ENCODE measurements around the gene PTPRG. TPM values are rescaled to one million over a fixed set of nuclear protein-coding genes. Genes with fewer than 3 reads are reported as not detected.
A peak's percentile ranks its signal among the peaks of the same experiment; 100 is the strongest.

Gene PTPRG
- total and polyA plus RNA-seq, 2 donors (not counting 1 experiment from before 2014, with no cell fraction given) = 67.0 to 97.9 TPM

DNA sequence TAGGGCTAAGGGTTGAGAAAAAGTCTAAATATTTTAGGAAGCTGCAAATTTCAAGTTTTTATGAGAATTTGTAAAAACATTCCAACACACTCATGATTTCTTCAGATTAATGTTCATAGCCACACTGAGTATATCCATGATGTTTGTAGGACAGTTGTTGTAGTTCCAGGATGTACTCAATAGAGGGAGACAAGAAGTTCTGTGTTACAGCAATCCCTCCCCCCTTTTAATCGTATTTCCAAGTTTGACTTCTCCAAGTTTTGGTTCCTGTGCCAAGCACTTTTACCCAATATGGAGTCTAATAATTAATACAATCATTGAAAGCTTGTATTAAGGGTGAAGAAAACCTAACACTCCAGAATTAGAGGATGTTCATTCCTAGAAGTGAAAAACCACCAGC lies 668.5 kb downstream of the PTPRG start:
- TF ChIP-seq EZH2 (IDR thresholded peaks at IDR 0.05; ENCODE audit: low read length, missing control alignments) = no peak
- TF ChIP-seq, protein P1, sequence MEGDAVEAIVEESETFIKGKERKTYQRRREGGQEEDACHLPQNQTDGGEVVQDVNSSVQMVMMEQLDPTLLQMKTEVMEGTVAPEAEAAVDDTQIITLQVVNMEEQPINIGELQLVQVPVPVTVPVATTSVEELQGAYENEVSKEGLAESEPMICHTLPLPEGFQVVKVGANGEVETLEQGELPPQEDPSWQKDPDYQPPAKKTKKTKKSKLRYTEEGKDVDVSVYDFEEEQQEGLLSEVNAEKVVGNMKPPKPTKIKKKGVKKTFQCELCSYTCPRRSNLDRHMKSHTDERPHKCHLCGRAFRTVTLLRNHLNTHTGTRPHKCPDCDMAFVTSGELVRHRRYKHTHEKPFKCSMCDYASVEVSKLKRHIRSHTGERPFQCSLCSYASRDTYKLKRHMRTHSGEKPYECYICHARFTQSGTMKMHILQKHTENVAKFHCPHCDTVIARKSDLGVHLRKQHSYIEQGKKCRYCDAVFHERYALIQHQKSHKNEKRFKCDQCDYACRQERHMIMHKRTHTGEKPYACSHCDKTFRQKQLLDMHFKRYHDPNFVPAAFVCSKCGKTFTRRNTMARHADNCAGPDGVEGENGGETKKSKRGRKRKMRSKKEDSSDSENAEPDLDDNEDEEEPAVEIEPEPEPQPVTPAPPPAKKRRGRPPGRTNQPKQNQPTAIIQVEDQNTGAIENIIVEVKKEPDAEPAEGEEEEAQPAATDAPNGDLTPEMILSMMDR (conservative IDR thresholded peaks at IDR 0.05 in 1 of 2, IDR thresholded peaks at IDR 0.05 in 1 of 2; ENCODE audit: low read depth in 1 of 2, low read length in 2 of 2) = peak; percentile 13 to 46
- Histone ChIP-seq H3K9ac (ENCODE audit: insufficient read depth, low read length) (no peak overlapping the region), H3K4me3 (replicated peaks in 1 of 4; ENCODE audit: control extremely low read depth in 1 of 4, insufficient read depth in 1 of 4, low read depth in 3 of 4, low read length in 4 of 4) (no peak overlapping the region), H3K27ac (ENCODE audit: insufficient read depth, low read length) (no peak overlapping the region), H3K4me2 (ENCODE audit: extremely low read depth, insufficient read depth, low read length) (no peak overlapping the region), H3K79me2 (ENCODE audit: control insufficient read depth, insufficient read depth, low read length) (no peaks in the 10 kb centered on the region), H3K9me3 (ENCODE audit: control insufficient read depth, insufficient read depth, low read depth, low read length) (no peaks in the 10 kb centered on the region), H3K4me1 (ENCODE audit: control insufficient read depth, extremely low read depth, insufficient read depth, low read length) (no peaks in the 10 kb centered on the region), H4K20me1 (ENCODE audit: control insufficient read depth, extremely low read depth, insufficient read depth, low read length) (no peaks in the 10 kb centered on the region), H2AFZ (ENCODE audit: low read length) (no peak overlapping the region), H3K36me3 (ENCODE audit: control insufficient read depth, insufficient read depth, low read length) (no peaks in the 10 kb centered on the region), H3K27me3 (ENCODE audit: control insufficient read depth, insufficient read depth, low read length) (no peaks in the 10 kb centered on the region)
- DNase-seq (ENCODE audit: low read depth in 2 of 2) = peak; percentile 14 to 22

DNA sequence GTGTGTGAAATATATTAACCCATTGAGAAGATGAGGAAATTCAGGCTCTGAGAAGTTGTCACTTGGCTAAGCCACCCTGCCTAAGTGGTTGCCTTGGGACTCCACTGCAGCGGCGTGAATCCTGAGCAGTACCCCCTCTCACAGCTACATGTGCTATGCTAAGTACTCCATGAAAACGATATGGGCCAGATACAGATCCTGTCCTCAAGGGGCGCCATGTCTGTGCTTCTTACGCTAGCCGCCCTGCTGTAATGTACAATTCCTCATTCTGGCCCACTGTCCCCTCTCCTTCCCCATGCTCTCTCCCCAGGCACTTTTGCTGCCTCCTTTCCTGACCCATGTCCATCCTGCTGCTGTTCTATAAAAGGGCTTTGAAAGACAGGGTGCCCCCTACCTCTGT lies 671.7 kb downstream of the PTPRG start:
- Histone ChIP-seq H3K4me1 (ENCODE audit: control insufficient read depth, extremely low read depth, insufficient read depth, low read length) (no peaks in the 10 kb centered on the region), H3K27me3 (ENCODE audit: control insufficient read depth, insufficient read depth, low read length) (no peaks in the 10 kb centered on the region), H3K9me3 (ENCODE audit: control insufficient read depth, insufficient read depth, low read depth, low read length) (no peaks in the 10 kb centered on the region), H3K27ac (ENCODE audit: insufficient read depth, low read length) (no peak overlapping the region), H3K4me2 (ENCODE audit: extremely low read depth, insufficient read depth, low read length) (no peak overlapping the region), H3K36me3 (ENCODE audit: control insufficient read depth, insufficient read depth, low read length) (no peaks in the 10 kb centered on the region), H4K20me1 (ENCODE audit: control insufficient read depth, extremely low read depth, insufficient read depth, low read length) (no peaks in the 10 kb centered on the region), H3K79me2 (ENCODE audit: control insufficient read depth, insufficient read depth, low read length) (no peaks in the 10 kb centered on the region), H2AFZ (ENCODE audit: low read length) (no peak overlapping the region), H3K9ac (ENCODE audit: insufficient read depth, low read length) (no peak overlapping the region), H3K4me3 (replicated peaks in 1 of 4; ENCODE audit: control extremely low read depth in 1 of 4, insufficient read depth in 1 of 4, low read depth in 3 of 4, low read length in 4 of 4) (no peak overlapping the region)
- no peak for DNase-seq (ENCODE audit: low read depth in 2 of 2)
- TF ChIP-seq EZH2 (IDR thresholded peaks at IDR 0.05; ENCODE audit: low read length, missing control alignments) = no peak
- TF ChIP-seq, protein P1 (conservative IDR thresholded peaks at IDR 0.05 in 1 of 2, IDR thresholded peaks at IDR 0.05 in 1 of 2; ENCODE audit: low read depth in 1 of 2, low read length in 2 of 2) = no peak

DNA sequence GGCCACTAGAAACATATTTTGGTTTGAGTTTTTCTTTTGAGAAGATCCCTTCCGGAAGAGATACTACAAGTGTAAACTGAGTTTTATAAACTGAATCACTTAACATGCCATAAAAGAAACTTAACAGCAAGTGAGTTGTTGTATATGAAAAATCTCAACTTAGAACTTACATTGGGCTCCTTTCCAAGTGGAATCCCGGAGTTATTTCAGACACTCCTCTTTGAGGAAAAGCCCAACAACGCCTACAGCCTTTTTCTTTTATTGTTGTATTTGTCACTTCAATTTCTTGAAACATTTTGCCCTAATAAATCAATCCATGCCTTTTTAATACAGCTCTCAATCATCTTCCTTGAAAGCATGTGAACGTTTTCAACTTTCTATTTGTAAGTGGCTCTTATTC lies 674.6 kb downstream of the PTPRG start:
- Histone ChIP-seq H2AFZ (ENCODE audit: low read length) (no peak overlapping the region), H3K79me2 (ENCODE audit: control insufficient read depth, insufficient read depth, low read length) (no peaks in the 10 kb centered on the region), H3K9ac (ENCODE audit: insufficient read depth, low read length) (no peak overlapping the region), H3K4me1 (ENCODE audit: control insufficient read depth, extremely low read depth, insufficient read depth, low read length) (no peaks in the 10 kb centered on the region), H3K4me2 (ENCODE audit: extremely low read depth, insufficient read depth, low read length) (no peak overlapping the region), H3K27me3 (ENCODE audit: control insufficient read depth, insufficient read depth, low read length) (no peaks in the 10 kb centered on the region), H3K27ac (ENCODE audit: insufficient read depth, low read length) (no peak overlapping the region), H3K9me3 (ENCODE audit: control insufficient read depth, insufficient read depth, low read depth, low read length) (no peaks in the 10 kb centered on the region), H3K36me3 (ENCODE audit: control insufficient read depth, insufficient read depth, low read length) (no peaks in the 10 kb centered on the region), H4K20me1 (ENCODE audit: control insufficient read depth, extremely low read depth, insufficient read depth, low read length) (no peaks in the 10 kb centered on the region), H3K4me3 (replicated peaks in 1 of 4; ENCODE audit: control extremely low read depth in 1 of 4, insufficient read depth in 1 of 4, low read depth in 3 of 4, low read length in 4 of 4) (no peak overlapping the region)
- no peak for TF ChIP-seq EZH2 (IDR thresholded peaks at IDR 0.05; ENCODE audit: low read length, missing control alignments)
- TF ChIP-seq, protein P1 (conservative IDR thresholded peaks at IDR 0.05 in 1 of 2, IDR thresholded peaks at IDR 0.05 in 1 of 2; ENCODE audit: low read depth in 1 of 2, low read length in 2 of 2) = no peak
- DNase-seq (ENCODE audit: low read depth in 2 of 2) = peak in 1 of 2 donors; percentile 8
